ENCODE data around the gene ZNF324.

Gene ZNF324

DNA sequence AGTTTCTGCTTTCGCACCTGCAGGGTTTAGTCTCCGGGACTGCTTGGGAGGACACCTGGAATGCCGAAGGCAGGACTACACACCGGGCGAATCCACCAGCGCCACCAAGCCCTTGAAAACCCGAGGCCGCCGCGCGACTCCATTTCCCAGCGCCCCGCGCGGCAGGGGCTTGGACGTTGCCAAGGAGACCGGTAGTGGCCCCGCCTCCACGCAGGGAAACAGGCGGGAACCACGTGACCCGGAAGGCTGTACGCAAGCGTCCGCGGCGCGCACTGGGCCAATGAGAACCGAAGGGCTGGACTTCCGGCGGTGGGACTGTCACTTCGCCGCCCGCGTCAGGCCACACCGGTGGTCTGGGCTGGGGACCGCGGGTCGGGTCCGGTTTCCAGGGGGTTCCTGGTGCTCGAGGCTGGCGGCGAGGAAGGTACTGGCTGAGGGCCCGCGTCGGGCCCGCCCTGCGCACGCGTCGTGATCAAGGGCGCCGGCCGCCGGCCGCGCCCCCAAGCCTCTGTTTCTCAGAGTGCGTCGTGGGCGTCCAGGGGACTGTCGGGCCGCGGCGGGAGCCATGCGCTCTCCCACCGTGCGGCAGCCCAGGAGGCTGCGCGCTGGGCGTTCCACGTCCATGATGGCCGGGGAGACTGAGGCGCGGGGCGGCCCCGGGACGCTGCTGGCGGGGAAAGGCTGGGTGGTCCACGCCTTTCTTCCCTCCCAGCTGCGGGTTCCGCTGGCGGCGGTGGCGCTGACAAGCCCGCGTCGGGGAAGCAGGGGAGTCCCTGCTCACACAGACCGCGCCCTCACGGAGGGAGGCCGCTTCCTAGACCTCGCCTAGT is at the start of gene ZNF324:
TSS of gene ZNF324 (plus strand) at position 321 of the 830 bp plus-strand sequence. CDS start 2,106 bp downstream, outside the sequence.
- peak within 1 kb of the TSS; percentile 94 for H2AFZ ChIP-seq (ENCODE audit: low read depth, low read length)
- peak within 1 kb of the TSS; percentile 62 for H3K9ac ChIP-seq (ENCODE audit: low read length)
- H3K79me2 ChIP-seq (ENCODE audit: low read length) = peaks cover 9% of the 10 kb centered on the region
- peaks cover under 1% of the 10 kb centered on the region for H3K36me3 ChIP-seq (replicated peaks; ENCODE audit: low read depth, low read length)
- H3K27ac ChIP-seq (ENCODE audit: low read length) = no peak within 1 kb of the TSS
- H3K9me3 ChIP-seq (ENCODE audit: insufficient read depth, low read length) = no peaks in the 10 kb centered on the region
- peaks cover 19% of the 10 kb centered on the region for H3K4me1 ChIP-seq (ENCODE audit: low read length)
- H3K4me2 ChIP-seq (ENCODE audit: low read length) = peak within 1 kb of the TSS; percentile 83
- peak within 1 kb of the TSS; percentile 81 for H3K4me3 ChIP-seq (ENCODE audit: low read length)
- H4K20me1 ChIP-seq (ENCODE audit: insufficient read depth, low read length) = peaks cover 11% of the 10 kb centered on the region; the same call in 1 of the 2 replicates
- peaks cover 2% of the 10 kb centered on the region; the same call in 1 of the 2 replicates for H3K27me3 ChIP-seq (ENCODE audit: low read depth, low read length)
- TF ChIP-seq EZH2phosphoT487 (IDR thresholded peaks at IDR 0.05; ENCODE audit: low read depth) = no peak
- TF ChIP-seq, protein P1, sequence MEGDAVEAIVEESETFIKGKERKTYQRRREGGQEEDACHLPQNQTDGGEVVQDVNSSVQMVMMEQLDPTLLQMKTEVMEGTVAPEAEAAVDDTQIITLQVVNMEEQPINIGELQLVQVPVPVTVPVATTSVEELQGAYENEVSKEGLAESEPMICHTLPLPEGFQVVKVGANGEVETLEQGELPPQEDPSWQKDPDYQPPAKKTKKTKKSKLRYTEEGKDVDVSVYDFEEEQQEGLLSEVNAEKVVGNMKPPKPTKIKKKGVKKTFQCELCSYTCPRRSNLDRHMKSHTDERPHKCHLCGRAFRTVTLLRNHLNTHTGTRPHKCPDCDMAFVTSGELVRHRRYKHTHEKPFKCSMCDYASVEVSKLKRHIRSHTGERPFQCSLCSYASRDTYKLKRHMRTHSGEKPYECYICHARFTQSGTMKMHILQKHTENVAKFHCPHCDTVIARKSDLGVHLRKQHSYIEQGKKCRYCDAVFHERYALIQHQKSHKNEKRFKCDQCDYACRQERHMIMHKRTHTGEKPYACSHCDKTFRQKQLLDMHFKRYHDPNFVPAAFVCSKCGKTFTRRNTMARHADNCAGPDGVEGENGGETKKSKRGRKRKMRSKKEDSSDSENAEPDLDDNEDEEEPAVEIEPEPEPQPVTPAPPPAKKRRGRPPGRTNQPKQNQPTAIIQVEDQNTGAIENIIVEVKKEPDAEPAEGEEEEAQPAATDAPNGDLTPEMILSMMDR (IDR thresholded peaks at IDR 0.05; ENCODE audit: low read depth, low read length) = peak; percentile 29; the same call in 1 of the 2 replicates

DNA sequence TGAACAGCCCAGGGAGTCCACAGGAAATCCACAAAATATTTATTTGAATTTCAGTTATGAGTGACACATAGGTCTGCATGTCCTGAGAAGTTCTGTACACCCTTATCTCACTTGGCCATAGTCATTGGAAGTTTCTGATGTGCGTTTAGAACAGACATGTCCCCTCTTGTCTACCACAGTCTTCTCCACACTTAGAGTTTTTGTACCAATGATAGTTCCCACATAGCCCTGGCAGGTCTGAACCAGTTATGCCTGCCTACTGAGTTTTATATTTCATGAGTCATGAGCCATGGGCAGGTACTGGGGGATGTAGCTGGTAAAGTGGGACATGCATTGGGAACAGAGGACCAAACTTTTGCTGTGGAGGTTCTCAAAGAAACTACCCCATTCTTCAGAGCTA is 38.3 kb upstream of the ZNF324 start:
- H3K9me3 ChIP-seq (ENCODE audit: insufficient read depth, low read length) = no peaks in the 10 kb centered on the region
- H3K9ac ChIP-seq (ENCODE audit: low read length) = no peak overlapping the region

DNA sequence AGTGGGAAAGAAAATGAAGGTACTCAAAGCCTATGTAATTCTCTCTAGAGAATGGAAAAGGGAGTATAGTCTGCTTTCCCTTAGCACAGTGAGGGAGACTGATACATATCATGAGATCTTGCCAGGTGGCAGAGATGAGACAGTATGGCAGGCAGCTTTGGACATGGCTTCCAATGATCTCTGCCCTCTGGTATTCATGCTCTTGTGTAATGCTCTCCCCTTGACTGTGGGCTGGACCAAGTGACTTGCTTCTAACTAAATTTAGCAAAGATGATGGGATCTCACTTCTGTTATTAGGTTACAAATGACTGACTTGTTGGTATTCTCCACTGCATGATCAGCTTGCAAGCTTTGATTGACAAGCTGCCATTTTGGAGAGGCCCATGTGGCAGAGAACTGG is 37.1 kb upstream of the ZNF324 start:
- H3K27me3 ChIP-seq (ENCODE audit: low read depth, low read length) = no peaks in the 10 kb centered on the region
- H4K20me1 ChIP-seq (ENCODE audit: insufficient read depth, low read length) = no peaks in the 10 kb centered on the region
- no peaks in the 10 kb centered on the region for H3K79me2 ChIP-seq (ENCODE audit: low read length)
- peaks cover 20% of the 10 kb centered on the region for H3K36me3 ChIP-seq (replicated peaks; ENCODE audit: low read depth, low read length)
- no peak overlapping the region for H3K4me2 ChIP-seq (ENCODE audit: low read length)
- no peak overlapping the region for H3K27ac ChIP-seq (ENCODE audit: low read length)
- H3K4me1 ChIP-seq (ENCODE audit: low read length) = no peaks in the 10 kb centered on the region
- TF ChIP-seq, protein P1 (IDR thresholded peaks at IDR 0.05; ENCODE audit: low read depth, low read length) = no peak
- TF ChIP-seq EZH2phosphoT487 (IDR thresholded peaks at IDR 0.05; ENCODE audit: low read depth) = no peak
- H3K9me3 ChIP-seq (ENCODE audit: insufficient read depth, low read length) = no peaks in the 10 kb centered on the region
- no peak overlapping the region for H2AFZ ChIP-seq (ENCODE audit: low read depth, low read length)
- H3K9ac ChIP-seq (ENCODE audit: low read length) = no peak overlapping the region
- H3K4me3 ChIP-seq (ENCODE audit: low read length) = no peak overlapping the region

More for the DNA sequence above, 38.3 kb upstream of the ZNF324 start:
- H3K27me3 ChIP-seq (ENCODE audit: low read depth, low read length) = no peaks in the 10 kb centered on the region
- H2AFZ ChIP-seq (ENCODE audit: low read depth, low read length) = no peak overlapping the region
- H3K27ac ChIP-seq (ENCODE audit: low read length) = no peak overlapping the region
- no peak overlapping the region for H3K4me2 ChIP-seq (ENCODE audit: low read length)
- no peak for TF ChIP-seq EZH2phosphoT487 (IDR thresholded peaks at IDR 0.05; ENCODE audit: low read depth)
- TF ChIP-seq, protein P1 (IDR thresholded peaks at IDR 0.05; ENCODE audit: low read depth, low read length) = no peak
- H3K79me2 ChIP-seq (ENCODE audit: low read length) = no peaks in the 10 kb centered on the region
- peaks cover 11% of the 10 kb centered on the region for H3K36me3 ChIP-seq (replicated peaks; ENCODE audit: low read depth, low read length)
- no peak overlapping the region for H3K4me3 ChIP-seq (ENCODE audit: low read length)
- H3K4me1 ChIP-seq (ENCODE audit: low read length) = no peaks in the 10 kb centered on the region
- no peaks in the 10 kb centered on the region for H4K20me1 ChIP-seq (ENCODE audit: insufficient read depth, low read length)

DNA sequence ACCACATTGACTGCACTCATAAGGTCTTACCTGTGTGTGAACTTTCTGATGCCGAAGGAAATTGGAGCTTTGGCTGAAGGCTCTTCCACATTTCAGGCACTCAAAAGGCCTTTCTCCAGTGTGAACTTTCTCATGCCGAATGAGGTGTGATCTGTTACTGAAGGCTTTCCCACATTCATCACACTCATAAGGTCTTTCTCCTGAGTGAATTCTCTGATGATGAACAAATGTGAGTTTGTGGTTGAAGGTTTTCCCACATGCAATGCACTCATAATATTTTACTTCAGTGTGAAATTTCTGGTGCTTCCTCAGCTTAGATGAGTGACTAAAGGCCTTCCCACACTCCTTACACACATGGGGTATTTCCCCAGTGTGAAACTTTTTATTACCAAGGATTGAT is 32.7 kb upstream of the ZNF324 start:
- Histone ChIP-seq H4K20me1 (ENCODE audit: insufficient read depth, low read length) (no peaks in the 10 kb centered on the region), H2AFZ (ENCODE audit: low read depth, low read length) (no peak overlapping the region), H3K4me2 (ENCODE audit: low read length) (no peak overlapping the region), H3K27me3 (ENCODE audit: low read depth, low read length) (no peaks in the 10 kb centered on the region), H3K9ac (ENCODE audit: low read length) (no peak overlapping the region), H3K36me3 (replicated peaks; ENCODE audit: low read depth, low read length) (peaks cover 21% of the 10 kb centered on the region), H3K4me1 (ENCODE audit: low read length) (no peaks in the 10 kb centered on the region; the same call in 1 of the 2 replicates), H3K27ac (ENCODE audit: low read length) (no peak overlapping the region), H3K4me3 (ENCODE audit: low read length) (no peak overlapping the region), H3K9me3 (ENCODE audit: insufficient read depth, low read length) (no peaks in the 10 kb centered on the region), H3K79me2 (ENCODE audit: low read length) (no peaks in the 10 kb centered on the region)
- TF ChIP-seq EZH2phosphoT487 (IDR thresholded peaks at IDR 0.05; ENCODE audit: low read depth) = no peak
- TF ChIP-seq, protein P1 (IDR thresholded peaks at IDR 0.05; ENCODE audit: low read depth, low read length) = no peak

All from OCI-LY3 (cell line).